Epithelial cell of proximal tubule (primary cell): Measurements from ENCODE around the gene SYT17. TPM values are rescaled to one million over a fixed set of nuclear protein-coding genes. Genes with fewer than 3 reads are reported as not detected.

ENCODE experiments used
- DNase-seq: peaks from one replicate; pipeline ENCODE4 v3.0.0-alpha.2; 2011; ENCODE audit warnings: low read depth
- H3K4me3 ChIP-seq: 2 replicates; pipeline ENCODE4 v1.5.1; 2011; ENCODE audit warnings: low read depth, mild to moderate bottlenecking, low read length
- CTCF ChIP-seq: conservative IDR thresholded peaks from 2 replicates; pipeline ENCODE4 v1.5.1; 2012; ENCODE audit warnings: low read depth, mild to moderate bottlenecking, low read length
- total RNA-seq: library from RNA; depleted of rRNA; stranded (reverse); fragments of >200 nt; gene quantifications from 2 replicates; pipeline ENCODE4 v1.2.3, GENCODE V29; 2015

The SYT17 gene
- total RNA-seq, 1 donor from 2014 or later: 1.2 TPM

- no peak for TF ChIP-seq CTCF
- H3K4me3 ChIP-seq: no peak overlapping the region
- DNase-seq: no peak
Observed at GRCh38 chr16:19314718-19315425, 146.8 kb downstream of the SYT17 start.

- DNase-seq: no peak
- no peak for TF ChIP-seq CTCF
- H3K4me3 ChIP-seq: no peak overlapping the region
Observed at GRCh38 chr16:19315889-19316433, 147.9 kb downstream of the SYT17 start.

- no peak for DNase-seq
- TF ChIP-seq CTCF: no peak
- no peak overlapping the region for H3K4me3 ChIP-seq
Observed at GRCh38 chr16:19316846-19317245, 148.8 kb downstream of the SYT17 start.

Other genes starting within 250 kb of the SYT17 start
- gene SMG1, start 241.8 kb upstream of the SYT17 start, total RNA-seq: 18.2 and 33.5 TPM in 2 replicates
- gene TMC7, start 184.3 kb upstream of the SYT17 start, total RNA-seq: 0.23 and 0.43 TPM in 2 replicates
- gene COQ7, start 100.6 kb upstream of the SYT17 start, total RNA-seq: 10.6 and 13.7 TPM in 2 replicates
- gene ITPRIPL2, start 54.3 kb upstream of the SYT17 start, total RNA-seq: 14.5 and 18.2 TPM in 2 replicates
- not detected in 2 replicates for gene CLEC19A, start 117.5 kb downstream of the SYT17 start, total RNA-seq
- 0.35 and 0.36 TPM in 2 replicates for gene TMC5, start 249.6 kb downstream of the SYT17 start, total RNA-seq